IMR-90 (cell line): Measurements from ENCODE around the gene ZNF420.
A peak's percentile ranks its signal among the peaks of the same experiment; 100 is the strongest.

Source experiments
- CEBPB ChIP-seq: IDR thresholded peaks from 2 replicates; pipeline ENCODE4 v1.6.1; 2012; ENCODE audit warnings: low read depth, low read length, improper control_type of control experiment
- CTCF ChIP-seq: conservative IDR thresholded peaks from 2 replicates; pipeline ENCODE4 v1.5.1; 2012; ENCODE audit warnings: mild to moderate bottlenecking, low read depth, low read length, improper control_type of control experiment
- POLR2A ChIP-seq: IDR thresholded peaks from 2 replicates; pipeline ENCODE4 v1.6.1; 2012; ENCODE audit warnings: mild to moderate bottlenecking, low read depth, low read length
- RAD21 ChIP-seq: IDR thresholded peaks from 2 replicates; pipeline ENCODE4 v1.6.1; 2012; ENCODE audit warnings: low read length, improper control_type of control experiment
- RFX5 ChIP-seq: IDR thresholded peaks from 2 replicates; pipeline ENCODE4 v1.8.0; 2012; ENCODE audit warnings: low read depth, mild to moderate bottlenecking, low read length, moderate library complexity

GRCh38 chr19:37074111-37074510, 4.1 kb upstream of the ZNF420 start:
- TF ChIP-seq CTCF = no peak
- no peak for TF ChIP-seq RFX5
- TF ChIP-seq POLR2A = no peak
- no peak for TF ChIP-seq RAD21
- TF ChIP-seq CEBPB = peak; percentile 53
